ENCODE data around the gene USO1. TPM values are rescaled to one million over a fixed set of nuclear protein-coding genes. Genes with fewer than 3 reads are reported as not detected.

The USO1 gene
- total and polyA plus RNA-seq, 2 experiments from 2014 or later: 113 to 277 TPM

GRCh38 chr4:75742451-75742850 is 18.1 kb downstream of the USO1 start (continued):
- TF ChIP-seq, protein P1, sequence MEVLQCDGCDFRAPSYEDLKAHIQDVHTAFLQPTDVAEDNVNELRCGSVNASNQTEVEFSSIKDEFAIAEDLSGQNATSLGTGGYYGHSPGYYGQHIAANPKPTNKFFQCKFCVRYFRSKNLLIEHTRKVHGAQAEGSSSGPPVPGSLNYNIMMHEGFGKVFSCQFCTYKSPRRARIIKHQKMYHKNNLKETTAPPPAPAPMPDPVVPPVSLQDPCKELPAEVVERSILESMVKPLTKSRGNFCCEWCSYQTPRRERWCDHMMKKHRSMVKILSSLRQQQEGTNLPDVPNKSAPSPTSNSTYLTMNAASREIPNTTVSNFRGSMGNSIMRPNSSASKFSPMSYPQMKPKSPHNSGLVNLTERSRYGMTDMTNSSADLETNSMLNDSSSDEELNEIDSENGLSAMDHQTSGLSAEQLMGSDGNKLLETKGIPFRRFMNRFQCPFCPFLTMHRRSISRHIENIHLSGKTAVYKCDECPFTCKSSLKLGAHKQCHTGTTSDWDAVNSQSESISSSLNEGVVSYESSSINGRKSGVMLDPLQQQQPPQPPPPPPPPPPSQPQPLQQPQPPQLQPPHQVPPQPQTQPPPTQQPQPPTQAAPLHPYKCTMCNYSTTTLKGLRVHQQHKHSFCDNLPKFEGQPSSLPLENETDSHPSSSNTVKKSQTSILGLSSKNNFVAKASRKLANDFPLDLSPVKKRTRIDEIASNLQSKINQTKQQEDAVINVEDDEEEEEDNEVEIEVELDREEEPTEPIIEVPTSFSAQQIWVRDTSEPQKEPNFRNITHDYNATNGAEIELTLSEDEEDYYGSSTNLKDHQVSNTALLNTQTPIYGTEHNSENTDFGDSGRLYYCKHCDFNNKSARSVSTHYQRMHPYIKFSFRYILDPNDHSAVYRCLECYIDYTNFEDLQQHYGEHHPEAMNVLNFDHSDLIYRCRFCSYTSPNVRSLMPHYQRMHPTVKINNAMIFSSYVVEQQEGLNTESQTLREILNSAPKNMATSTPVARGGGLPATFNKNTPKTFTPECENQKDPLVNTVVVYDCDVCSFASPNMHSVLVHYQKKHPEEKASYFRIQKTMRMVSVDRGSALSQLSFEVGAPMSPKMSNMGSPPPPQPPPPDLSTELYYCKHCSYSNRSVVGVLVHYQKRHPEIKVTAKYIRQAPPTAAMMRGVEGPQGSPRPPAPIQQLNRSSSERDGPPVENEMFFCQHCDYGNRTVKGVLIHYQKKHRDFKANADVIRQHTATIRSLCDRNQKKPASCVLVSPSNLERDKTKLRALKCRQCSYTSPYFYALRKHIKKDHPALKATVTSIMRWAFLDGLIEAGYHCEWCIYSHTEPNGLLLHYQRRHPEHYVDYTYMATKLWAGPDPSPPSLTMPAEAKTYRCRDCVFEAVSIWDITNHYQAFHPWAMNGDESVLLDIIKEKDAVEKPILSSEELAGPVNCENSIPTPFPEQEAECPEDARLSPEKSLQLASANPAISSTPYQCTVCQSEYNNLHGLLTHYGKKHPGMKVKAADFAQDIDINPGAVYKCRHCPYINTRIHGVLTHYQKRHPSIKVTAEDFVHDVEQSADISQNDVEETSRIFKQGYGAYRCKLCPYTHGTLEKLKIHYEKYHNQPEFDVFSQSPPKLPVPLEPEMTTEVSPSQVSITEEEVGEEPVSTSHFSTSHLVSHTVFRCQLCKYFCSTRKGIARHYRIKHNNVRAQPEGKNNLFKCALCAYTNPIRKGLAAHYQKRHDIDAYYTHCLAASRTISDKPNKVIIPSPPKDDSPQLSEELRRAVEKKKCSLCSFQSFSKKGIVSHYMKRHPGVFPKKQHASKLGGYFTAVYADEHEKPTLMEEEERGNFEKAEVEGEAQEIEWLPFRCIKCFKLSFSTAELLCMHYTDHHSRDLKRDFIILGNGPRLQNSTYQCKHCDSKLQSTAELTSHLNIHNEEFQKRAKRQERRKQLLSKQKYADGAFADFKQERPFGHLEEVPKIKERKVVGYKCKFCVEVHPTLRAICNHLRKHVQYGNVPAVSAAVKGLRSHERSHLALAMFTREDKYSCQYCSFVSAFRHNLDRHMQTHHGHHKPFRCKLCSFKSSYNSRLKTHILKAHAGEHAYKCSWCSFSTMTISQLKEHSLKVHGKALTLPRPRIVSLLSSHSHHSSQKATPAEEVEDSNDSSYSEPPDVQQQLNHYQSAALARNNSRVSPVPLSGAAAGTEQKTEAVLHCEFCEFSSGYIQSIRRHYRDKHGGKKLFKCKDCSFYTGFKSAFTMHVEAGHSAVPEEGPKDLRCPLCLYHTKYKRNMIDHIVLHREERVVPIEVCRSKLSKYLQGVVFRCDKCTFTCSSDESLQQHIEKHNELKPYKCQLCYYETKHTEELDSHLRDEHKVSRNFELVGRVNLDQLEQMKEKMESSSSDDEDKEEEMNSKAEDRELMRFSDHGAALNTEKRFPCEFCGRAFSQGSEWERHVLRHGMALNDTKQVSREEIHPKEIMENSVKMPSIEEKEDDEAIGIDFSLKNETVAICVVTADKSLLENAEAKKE (CRISPR knock-in tag; IDR thresholded peaks at IDR 0.05): no peak
- TF ChIP-seq CTCF (conservative IDR thresholded peaks at IDR 0.05; ENCODE audit: low read depth in 2 of 2) (no peak), NANOG (IDR thresholded peaks at IDR 0.05; ENCODE audit: borderline replicate concordance) (no peak), POLR2AphosphoS5 (IDR thresholded peaks at IDR 0.05; ENCODE audit: low read depth) (no peak), CREB1 (CRISPR knock-in tag; IDR thresholded peaks at IDR 0.05; ENCODE audit: low read depth) (no peak)
- TF ChIP-seq, protein P2, sequence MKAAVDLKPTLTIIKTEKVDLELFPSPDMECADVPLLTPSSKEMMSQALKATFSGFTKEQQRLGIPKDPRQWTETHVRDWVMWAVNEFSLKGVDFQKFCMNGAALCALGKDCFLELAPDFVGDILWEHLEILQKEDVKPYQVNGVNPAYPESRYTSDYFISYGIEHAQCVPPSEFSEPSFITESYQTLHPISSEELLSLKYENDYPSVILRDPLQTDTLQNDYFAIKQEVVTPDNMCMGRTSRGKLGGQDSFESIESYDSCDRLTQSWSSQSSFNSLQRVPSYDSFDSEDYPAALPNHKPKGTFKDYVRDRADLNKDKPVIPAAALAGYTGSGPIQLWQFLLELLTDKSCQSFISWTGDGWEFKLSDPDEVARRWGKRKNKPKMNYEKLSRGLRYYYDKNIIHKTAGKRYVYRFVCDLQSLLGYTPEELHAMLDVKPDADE (IDR thresholded peaks at IDR 0.05): no peak

- H3K4me1 Mint-ChIP-seq: no peaks in the 10 kb centered on the region
- TF ChIP-seq, protein P1 (CRISPR knock-in tag; IDR thresholded peaks at IDR 0.05): no peak
- TF ChIP-seq POLR2AphosphoS5 (IDR thresholded peaks at IDR 0.05; ENCODE audit: low read depth): no peak
- Histone ChIP-seq H3K9me2 (ENCODE audit: insufficient read depth) (no peaks in the 10 kb centered on the region), H3F3A (replicated peaks; ENCODE audit: low read depth) (0 out of 2 replicates have a peak, but pooled peaks cover 5% of the 10 kb centered on the region), H2AFZ (no peak overlapping the region), H3K27me3 (ENCODE audit: insufficient read depth) (no peaks in the 10 kb centered on the region), H3K36me3 (ENCODE audit: insufficient read depth) (peaks cover 8% of the 10 kb centered on the region; the same call in 1 of the 2 replicates), H3K4me2 (no peak overlapping the region), H3K79me2 (replicated peaks; ENCODE audit: insufficient read depth) (peaks cover 100% of the 10 kb centered on the region), H3K4me3 (no peak overlapping the region), H3K4me1 (ENCODE audit: insufficient read depth) (no peaks in the 10 kb centered on the region), H3K27ac (ENCODE audit: low read depth) (peak overlapping the region; percentile 28), H4K20me1 (replicated peaks; ENCODE audit: insufficient read depth) (peaks cover 54% of the 10 kb centered on the region)
- DNase-seq (ENCODE audit: low spot score): no peak
- peaks cover 7% of the 10 kb centered on the region for H3K36me3 Mint-ChIP-seq (ENCODE audit: low read depth)
- H3K9me3 Mint-ChIP-seq: no peaks in the 10 kb centered on the region
- peaks cover 3% of the 10 kb centered on the region for H3K27me3 Mint-ChIP-seq (ENCODE audit: insufficient read depth, low read depth, poor library complexity)
- no peak overlapping the region for H3K4me3 Mint-ChIP-seq
- no peak for ATAC-seq
- H3K27ac Mint-ChIP-seq: no peak overlapping the region
Observed at GRCh38 chr4:75745161-75745560, 20.8 kb downstream of the USO1 start.

Data from GM23338 (cell line).